H1 (cell line): Measurements from ENCODE around the gene C22orf42.

ENCODE experiments used
- ATF2 ChIP-seq: IDR thresholded peaks from 2 replicates; pipeline ENCODE4 v1.6.1; 2012; ENCODE audit warnings: low read length, inconsistent platforms
- CTCF ChIP-seq, 3 experiments: IDR thresholded peaks; 1 replicate in 2 of 3; 2 replicates in 1 of 3; pipeline versions ENCODE4 v1.5.1 to v1.6.1; 2011; ENCODE audit warnings: low read length in 3 of 3, mild to moderate bottlenecking in 3 of 3, inconsistent platforms in 2 of 3, low read depth in 1 of 3, moderate library complexity in 1 of 3; ENCODE audit not compliant: insufficient read depth in 1 of 3; ENCODE audit errors: control extremely low read depth in 1 of 3
- MAX ChIP-seq: IDR thresholded peaks from 2 replicates; pipeline ENCODE4 v1.6.1; 2012; ENCODE audit warnings: inconsistent platforms
- POLR2A ChIP-seq, 2 experiments: IDR thresholded peaks; 1 replicate in 1 of 2; 2 replicates in 1 of 2; pipeline ENCODE4 v1.6.1; 2011; ENCODE audit warnings: low read depth in 2 of 2, low read length in 2 of 2, mild to moderate bottlenecking in 2 of 2; ENCODE audit errors: control extremely low read depth in 1 of 2
- POLR2AphosphoS5 ChIP-seq: IDR thresholded peaks from 2 replicates; pipeline ENCODE4 v1.6.1; 2011; ENCODE audit warnings: low read depth, low read length
- TAF1 ChIP-seq: IDR thresholded peaks from 2 replicates; pipeline ENCODE4 v1.6.1; 2011; ENCODE audit warnings: mild to moderate bottlenecking, low read depth, low read length

- no peak for TF ChIP-seq POLR2A (IDR thresholded peaks at IDR 0.05; ENCODE audit: control extremely low read depth in 1 of 2, low read depth in 2 of 2, low read length in 2 of 2)
- no peak for TF ChIP-seq POLR2AphosphoS5
- TF ChIP-seq MAX: no peak
- TF ChIP-seq CTCF (IDR thresholded peaks at IDR 0.05; ENCODE audit: control extremely low read depth in 1 of 3, insufficient read depth in 1 of 3, low read depth in 1 of 3, low read length in 3 of 3): no peak
- no peak for TF ChIP-seq ATF2
- TF ChIP-seq TAF1: no peak
These were observed 38.5 kb downstream of the C22orf42 start for GRCh38 chr22:32120603-32121002.
